ENCODE measurements around the gene HOXD11. TPM values are rescaled to one million over a fixed set of nuclear protein-coding genes. Genes with fewer than 3 reads are reported as not detected.

The HOXD11 gene
- total RNA-seq, 4 donors from 2014 or later = 0.24 TPM; not detected in 3

- H3K4me3 ChIP-seq = peak overlapping the region; percentile 60 to 73 (median 70)
- intact Hi-C loops (cut with DNase I; ENCODE audit: low total_unique reads) = loop anchor here (10.0 kb wide), 1 partner anchor 1021 kb away; no protein-coding TSS in a partner anchor
- ATAC-seq (no peak), DNase-seq (no peak)
- no peak for TF ChIP-seq CTCF (IDR thresholded peaks at IDR 0.05 in 4 of 5, conservative IDR thresholded peaks at IDR 0.05 in 1 of 5)
- TF ChIP-seq POLR2A (IDR thresholded peaks at IDR 0.05) = no peak
- H3K9me3 ChIP-seq = no peaks in the 10 kb centered on the region
- H3K36me3 ChIP-seq = no peaks in the 10 kb centered on the region
- peaks cover 9 to 14% of the 10 kb centered on the region in 2 donors for H3K4me1 ChIP-seq
- H3K27ac ChIP-seq = peak overlapping the region in 2 of 4 donors; percentile 75 to 84
- in situ Hi-C loops (cut with MboI; ENCODE audit: low sequenced_read_pairs in 4 of 4) = loop anchor here in 3 of 4 donors (10.0 to 25.0 kb wide), 2 partner anchors 511 to 689 kb away; no protein-coding TSS in a partner anchor
- peaks cover 47 to 81% (median 71%) of the 10 kb centered on the region in 3 donors for H3K27me3 ChIP-seq
Measured at GRCh38 chr2:176123411-176124109, 16.5 kb downstream of the HOXD11 start.

- Histone ChIP-seq H3K9me3 (no peaks in the 10 kb centered on the region), H3K4me1 (peaks cover 6 to 11% of the 10 kb centered on the region in 2 donors), H3K27me3 (peaks cover 39 to 80% (median 69%) of the 10 kb centered on the region in 3 donors), H3K36me3 (no peaks in the 10 kb centered on the region), H3K27ac (no peak overlapping the region), H3K4me3 (peak overlapping the region in 2 of 4 donors; percentile 60 to 68)
- intact Hi-C loops (cut with DNase I; ENCODE audit: low total_unique reads) = loop anchor here (10.0 kb wide), 1 partner anchor 1020 kb away; no protein-coding TSS in a partner anchor
- in situ Hi-C loops (cut with MboI; ENCODE audit: low sequenced_read_pairs in 4 of 4) = loop anchor here in 3 of 4 donors (10.0 to 25.0 kb wide), 2 partner anchors 510 to 688 kb away; no protein-coding TSS in a partner anchor
- DNase-seq (no peak), ATAC-seq (no peak)
- TF ChIP-seq CTCF (IDR thresholded peaks at IDR 0.05 in 4 of 5, conservative IDR thresholded peaks at IDR 0.05 in 1 of 5) (no peak), POLR2A (IDR thresholded peaks at IDR 0.05) (no peak)
Measured at GRCh38 chr2:176124110-176124946, 17.2 kb downstream of the HOXD11 start.

GRCh38 chr2:176124947-176125771 lies 18.1 kb downstream of the HOXD11 start:
- ATAC-seq (no peak), DNase-seq (no peak)
- no peak for TF ChIP-seq POLR2A (IDR thresholded peaks at IDR 0.05)
- H3K36me3 ChIP-seq = no peaks in the 10 kb centered on the region
- intact Hi-C loops (cut with DNase I; ENCODE audit: low total_unique reads) = loop anchor here (5.0 to 10.0 kb wide), 3 partner anchors 527 to 1020 kb away; no protein-coding TSS in a partner anchor
- H3K4me1 ChIP-seq = peaks cover 6 to 11% of the 10 kb centered on the region in 2 donors
- H3K9me3 ChIP-seq = no peaks in the 10 kb centered on the region
- H3K27ac ChIP-seq = no peak overlapping the region
- in situ Hi-C loops (cut with MboI; ENCODE audit: low sequenced_read_pairs in 4 of 4) = loop anchor here (5.0 to 25.0 kb wide), 8 partner anchors 327 to 1037 kb away; no protein-coding TSS in a partner anchor
- H3K4me3 ChIP-seq = no peak overlapping the region
- peaks cover 31 to 74% (median 64%) of the 10 kb centered on the region in 3 donors for H3K27me3 ChIP-seq

GRCh38 chr2:176125772-176126054 lies 18.6 kb downstream of the HOXD11 start:
- in situ Hi-C loops (cut with MboI; ENCODE audit: low sequenced_read_pairs in 4 of 4) = loop anchor here (5.0 to 25.0 kb wide), 8 partner anchors 327 to 1037 kb away; no protein-coding TSS in a partner anchor
- peaks cover 6 to 11% of the 10 kb centered on the region in 2 donors for H3K4me1 ChIP-seq
- H3K27me3 ChIP-seq = peaks cover 25 to 74% (median 59%) of the 10 kb centered on the region in 3 donors
- no peak for TF ChIP-seq CTCF (IDR thresholded peaks at IDR 0.05 in 4 of 5, conservative IDR thresholded peaks at IDR 0.05 in 1 of 5)
- TF ChIP-seq POLR2A (IDR thresholded peaks at IDR 0.05) = no peak
- ATAC-seq (no peak), DNase-seq (no peak)
- no peaks in the 10 kb centered on the region for H3K9me3 ChIP-seq
- intact Hi-C loops (cut with DNase I; ENCODE audit: low total_unique reads) = loop anchor here (2.0 to 10.0 kb wide), 4 partner anchors 513 to 1019 kb away; no protein-coding TSS in a partner anchor
- no peak overlapping the region for H3K4me3 ChIP-seq
- no peaks in the 10 kb centered on the region for H3K36me3 ChIP-seq
- no peak overlapping the region for H3K27ac ChIP-seq

Data from gastrocnemius medialis (tissue), 4 donors.